GM21515 (cell line): ENCODE results near the gene EXT2.
A peak's percentile ranks its signal among the peaks of the same experiment; 100 is the strongest.

Source experiments
- ATAC-seq: cut with Tn5 transposase; IDR thresholded peaks from one replicate; pipeline ENCODE4 v1.9.1; 2021; ENCODE audit not compliant: unreplicated experiment

The EXT2 gene

DNA sequence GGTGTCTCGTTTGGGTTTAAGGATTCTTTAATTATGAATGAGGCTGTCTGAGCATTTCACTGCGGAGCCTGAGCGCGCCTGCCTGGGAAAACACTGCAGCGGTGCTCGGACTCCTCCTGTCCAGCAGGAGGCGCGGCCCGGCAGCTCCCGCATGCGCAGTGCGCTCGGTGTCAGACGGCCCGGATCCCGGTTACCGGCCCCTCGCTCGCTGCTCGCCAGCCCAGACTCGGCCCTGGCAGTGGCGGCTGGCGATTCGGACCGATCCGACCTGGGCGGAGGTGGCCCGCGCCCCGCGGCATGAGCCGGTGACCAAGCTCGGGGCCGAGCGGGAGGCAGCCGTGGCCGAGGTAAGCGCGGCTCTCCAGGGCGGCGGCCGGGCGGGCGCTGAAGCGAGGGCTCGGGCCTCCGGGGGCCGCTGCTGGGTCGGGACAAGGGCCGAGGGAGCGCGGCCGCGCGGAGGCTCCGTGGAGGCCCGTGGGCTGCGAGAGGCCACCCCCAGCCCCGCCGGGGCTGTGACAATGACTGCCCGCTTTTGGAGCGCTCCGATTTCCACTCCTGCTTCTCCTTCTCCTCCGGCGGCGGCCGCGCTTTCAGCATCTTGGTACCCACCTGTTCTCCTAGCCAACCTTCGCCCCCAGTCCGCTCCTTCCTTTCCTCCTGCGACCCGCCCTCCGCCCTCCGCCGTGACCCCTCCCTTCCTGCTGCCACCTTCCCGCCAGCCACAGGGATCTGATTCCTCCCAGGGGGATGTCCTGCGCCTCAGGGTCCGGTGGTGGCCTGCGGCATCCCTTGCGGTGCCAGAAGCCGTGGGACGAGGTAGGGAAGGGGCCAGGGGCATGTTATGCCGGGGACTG lies at the start of gene EXT2:
Gene EXT2, plus strand, starts transcription at position 173 of the 854 bp plus-strand sequence. CDS start 12,035 bp downstream, outside the sequence.
- peak; percentile 95 for ATAC-seq

DNA sequence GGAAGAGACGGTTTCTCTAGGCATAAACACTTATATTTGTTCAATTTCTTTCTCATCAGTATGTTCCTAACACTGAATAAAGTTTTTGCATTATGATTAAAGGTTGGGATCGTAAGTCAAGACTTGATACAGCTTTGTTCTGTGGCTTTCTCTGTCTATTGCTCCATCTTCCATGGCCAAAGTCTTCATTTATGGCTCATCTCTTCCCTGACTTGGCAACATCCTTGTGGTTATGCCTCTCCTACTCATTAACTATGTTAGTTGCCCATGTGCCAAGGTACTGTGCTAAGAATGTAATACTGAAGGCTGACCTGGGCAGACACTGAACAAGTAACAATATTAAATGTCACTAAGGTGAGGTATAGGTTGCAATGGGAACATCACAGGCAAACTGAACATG lies 49.3 kb upstream of the EXT2 start:
- no peak for ATAC-seq

DNA sequence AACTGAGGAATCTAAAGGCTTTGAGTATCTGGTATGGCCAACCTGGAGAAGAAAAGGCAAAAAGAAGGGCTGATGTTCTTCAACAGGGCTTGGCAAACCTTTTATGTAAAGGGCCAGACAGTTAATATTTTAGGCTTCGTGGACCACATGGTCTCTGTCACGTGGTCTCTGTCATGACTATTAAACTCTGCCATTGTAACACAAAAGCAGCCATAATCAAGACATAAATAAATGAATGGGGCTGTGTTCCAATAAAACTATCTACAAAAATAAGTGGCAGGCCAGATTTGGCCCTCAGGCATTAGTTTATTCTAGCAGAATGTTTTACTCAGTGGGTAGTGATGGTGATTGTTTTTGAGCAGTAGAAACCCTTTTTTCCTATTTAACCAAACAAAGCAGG lies 48.2 kb upstream of the EXT2 start:
- ATAC-seq, result no peak

DNA sequence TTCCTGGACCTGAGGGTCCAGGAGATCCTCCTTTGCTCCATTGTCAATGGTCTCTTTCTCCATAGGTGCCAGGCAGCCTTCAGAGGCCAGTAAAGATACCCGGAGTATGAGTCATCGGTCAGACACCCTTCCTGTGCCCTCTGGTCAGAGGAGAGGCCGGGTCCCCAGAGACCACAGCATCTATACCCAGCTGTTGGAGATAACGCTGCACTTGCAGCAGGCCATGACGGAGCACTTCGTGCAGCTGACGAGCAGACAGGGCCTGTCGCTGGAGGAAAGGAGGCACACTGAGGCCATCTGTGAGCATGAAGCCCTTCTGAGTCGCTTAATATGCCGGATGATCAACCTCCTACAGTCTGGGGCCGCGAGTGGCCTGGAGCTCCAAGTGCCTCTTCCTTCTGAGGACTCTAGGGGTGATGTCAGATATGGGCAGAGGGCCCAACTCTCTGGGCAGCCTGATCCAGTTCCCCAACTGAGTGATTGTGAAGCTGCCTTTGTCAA lies 47.5 kb upstream of the EXT2 start, which contains the start of gene ACCSL:
Gene ACCSL, plus strand, starts transcription at position 51 of the 501 bp plus-strand sequence. Its CDS starts 56 bp downstream, at position 107.
- ATAC-seq, result no peak

DNA sequence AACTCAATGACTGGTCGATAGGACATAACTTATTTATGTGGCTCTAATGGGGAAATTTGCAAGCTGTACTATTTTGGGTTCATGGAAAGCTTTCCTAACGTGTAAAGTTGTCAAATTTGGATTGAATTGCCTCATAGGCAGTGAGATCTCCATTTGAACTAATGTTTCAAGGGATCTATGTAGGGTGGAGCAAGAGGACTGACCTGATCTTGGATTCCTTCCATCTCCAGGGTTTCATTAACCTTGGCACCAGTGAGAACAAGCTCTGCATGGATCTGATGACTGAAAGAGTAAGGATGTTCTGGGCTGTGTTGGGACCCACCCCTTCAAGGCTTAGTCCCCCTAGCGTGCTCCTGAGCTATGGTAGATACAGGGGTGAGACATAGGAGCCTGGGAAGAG lies 45.6 kb upstream of the EXT2 start:
- no peak for ATAC-seq

DNA sequence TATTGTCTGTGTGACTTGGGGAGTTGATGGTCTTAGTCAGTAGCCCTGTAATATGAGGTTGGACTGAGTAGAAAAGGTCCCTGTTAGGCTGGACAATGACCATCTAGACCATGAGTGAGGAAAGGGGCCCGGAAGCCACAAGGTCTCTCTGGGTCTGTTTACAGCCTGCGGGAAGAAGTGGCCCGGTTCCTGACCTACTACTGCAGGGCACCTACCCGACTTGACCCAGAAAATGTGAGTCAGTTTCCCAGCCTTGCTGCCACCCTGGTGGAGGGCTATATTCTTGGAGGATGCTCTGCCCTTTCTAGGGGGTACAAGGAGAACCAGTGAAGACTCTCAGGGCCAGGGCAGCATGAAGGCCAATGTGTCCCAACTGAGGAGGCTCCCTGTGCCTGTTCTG lies 44.3 kb upstream of the EXT2 start:
- ATAC-seq, result no peak

DNA sequence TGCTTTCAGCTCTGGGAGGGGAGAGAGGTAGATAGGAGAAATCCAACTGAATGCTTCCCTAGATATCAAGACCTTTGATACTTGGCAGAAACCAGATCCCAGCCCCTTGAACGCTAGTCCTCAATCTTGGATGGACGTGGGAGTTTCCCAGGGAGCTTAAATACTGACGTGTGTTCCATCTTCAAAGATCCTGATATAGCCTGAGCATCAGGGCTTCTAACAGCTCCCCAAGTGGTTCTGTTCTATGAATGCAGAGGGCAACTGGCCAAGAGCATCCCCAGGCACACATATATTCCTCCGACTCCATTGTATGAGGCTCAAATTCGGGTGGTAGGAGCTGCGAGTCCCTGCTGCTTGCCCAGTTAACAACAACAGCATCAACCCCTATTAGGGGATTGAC lies 38.1 kb upstream of the EXT2 start:
- ATAC-seq, result no peak

DNA sequence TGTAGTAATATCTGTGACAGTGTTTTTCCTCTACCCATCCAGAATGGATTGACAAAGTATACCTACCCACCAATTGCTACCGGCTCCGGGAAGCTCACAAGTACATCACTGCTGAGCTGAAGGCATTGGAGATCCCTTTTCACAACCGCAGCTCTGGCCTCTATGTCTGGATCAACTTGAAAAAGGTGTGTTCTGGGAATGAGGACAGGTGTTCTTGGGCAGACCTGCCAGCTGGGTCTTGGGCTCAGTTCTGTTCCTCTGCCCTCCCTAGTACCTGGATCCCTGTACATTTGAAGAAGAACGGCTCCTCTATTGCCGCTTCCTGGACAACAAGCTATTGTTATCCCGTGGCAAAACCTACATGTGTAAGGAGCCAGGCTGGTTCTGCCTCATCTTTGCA lies 37.2 kb upstream of the EXT2 start:
- no peak for ATAC-seq

DNA sequence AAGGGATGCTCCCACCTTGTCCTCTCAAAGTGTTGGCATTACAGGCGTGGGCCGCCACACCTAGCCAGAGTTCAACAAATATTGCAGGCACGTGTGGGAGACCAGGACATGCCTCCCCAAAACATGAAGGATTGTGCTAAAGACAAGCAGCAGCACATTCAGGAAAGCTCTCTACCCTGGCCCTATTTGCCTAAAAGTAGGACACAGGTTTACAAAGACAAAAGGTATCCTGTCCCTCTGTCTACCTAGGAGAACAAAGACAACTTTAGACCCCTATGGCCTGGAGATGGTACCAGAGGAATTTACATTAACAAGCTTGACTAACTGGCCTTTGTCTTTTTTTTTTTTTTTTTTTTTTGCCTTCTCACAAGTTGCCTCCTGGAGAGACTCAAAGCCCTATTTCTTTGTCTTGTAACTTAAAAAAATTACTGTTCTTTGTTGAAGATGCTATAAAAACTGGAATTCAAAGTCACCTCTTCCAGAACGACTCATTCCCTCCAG lies 30.3 kb upstream of the EXT2 start:
- ATAC-seq, result no peak

DNA sequence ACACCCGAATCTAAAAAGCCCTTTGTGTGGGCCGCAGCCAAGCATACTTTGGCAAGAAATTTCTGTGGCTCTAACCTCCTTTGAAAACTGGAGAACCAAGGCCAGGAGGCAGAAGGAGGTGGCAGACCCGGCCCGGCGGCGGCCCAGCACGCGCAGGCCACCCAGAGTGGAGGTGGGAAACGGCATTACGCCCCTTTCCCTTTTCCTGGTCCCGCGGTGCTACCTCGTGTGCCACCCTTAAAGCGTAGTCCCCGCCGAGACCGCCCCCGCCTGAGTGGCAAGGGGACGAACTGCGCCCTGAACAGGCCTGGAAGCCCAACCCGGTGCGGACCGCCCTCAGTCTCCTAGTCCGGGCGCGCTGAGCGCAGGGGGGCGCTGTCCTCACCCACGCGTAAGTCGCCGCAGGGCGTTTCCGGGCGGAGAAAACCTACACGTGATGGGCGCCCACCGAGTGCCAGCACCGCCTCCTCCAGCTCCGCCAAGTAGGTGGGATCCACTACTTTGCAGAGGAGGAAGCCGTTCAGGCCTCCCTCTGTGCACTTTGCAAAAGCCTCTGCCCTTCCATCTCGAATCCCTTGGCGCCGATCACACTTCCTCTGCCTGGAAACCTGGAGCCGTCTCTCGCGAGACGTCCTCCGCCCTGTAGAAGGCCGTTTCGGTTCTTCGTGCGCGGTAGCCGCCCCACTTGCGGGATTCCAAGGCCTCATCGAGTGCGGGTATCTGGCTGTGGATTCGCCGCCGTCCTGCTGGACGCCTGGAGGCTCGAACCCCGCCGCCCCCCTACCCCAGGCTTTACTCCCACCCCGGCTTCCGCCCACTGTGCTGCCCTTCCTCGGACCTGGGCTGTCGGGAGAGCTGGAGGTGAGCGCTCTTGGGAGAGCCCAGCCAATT lies 29.4 kb upstream of the EXT2 start, which contains the start of gene ACCS:
Gene ACCS, plus strand, starts transcription at position 430 of the 891 bp plus-strand sequence. CDS start 1,358 bp downstream, outside the sequence.
- peak; percentile 94 for ATAC-seq

DNA sequence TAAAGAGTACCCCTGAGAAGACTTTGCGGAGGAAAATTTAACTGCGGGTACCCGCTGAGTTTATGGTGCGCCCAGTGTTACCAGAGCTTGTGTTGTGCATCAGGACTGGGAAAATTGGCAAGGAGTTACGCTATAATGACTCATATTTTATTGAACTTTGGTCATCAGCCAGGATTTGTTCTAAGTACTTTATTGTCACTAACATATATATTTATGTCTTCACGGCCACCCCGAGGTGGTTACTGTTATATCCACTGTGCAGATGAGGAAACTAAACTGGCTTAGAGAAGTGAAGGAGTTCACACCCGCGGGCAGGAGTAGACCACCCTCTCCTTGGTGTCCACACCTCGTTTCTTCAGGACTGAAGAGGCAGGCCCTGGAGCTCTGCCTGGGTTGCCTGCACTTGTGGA lies 28.7 kb upstream of the EXT2 start:
- ATAC-seq, result no peak

DNA sequence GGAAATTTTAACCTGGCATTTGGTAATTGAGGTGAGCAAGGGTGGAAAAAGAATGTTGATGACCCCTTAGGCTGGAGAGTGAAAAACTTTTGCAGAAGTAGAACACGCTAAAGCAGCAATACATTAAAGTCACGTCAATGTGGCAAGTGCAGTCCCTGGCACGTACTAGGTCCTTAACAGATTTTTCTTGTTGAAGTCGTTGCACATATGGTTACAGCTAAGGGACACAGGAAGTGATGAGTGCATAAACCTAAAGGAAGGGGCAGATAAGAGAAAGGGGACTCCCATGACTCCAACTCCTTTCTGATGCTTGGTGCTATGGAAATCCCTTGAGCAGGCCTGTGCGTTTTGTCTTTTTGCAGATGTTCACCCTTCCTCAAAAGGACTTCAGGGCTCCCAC lies 28.2 kb upstream of the EXT2 start:
- ATAC-seq, result no peak

DNA sequence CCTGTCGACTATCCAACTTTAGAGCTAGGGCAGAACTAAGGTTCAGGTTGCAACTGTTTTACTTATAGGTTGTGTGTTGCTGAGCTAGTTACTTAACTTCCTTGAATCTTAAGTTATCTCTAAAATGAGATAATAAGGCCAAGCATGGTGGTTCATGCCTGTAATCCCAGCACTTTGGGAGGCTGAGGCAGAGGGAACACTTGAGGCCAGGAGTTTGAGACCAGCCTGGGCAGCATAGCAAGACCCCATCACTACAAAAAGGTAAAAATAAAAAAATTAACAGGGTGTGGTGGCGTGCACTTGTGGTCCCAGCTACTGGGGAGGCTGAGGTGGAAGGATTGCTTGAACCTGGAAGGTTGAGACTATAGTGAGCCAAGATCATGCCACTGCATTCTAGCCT lies 27.3 kb upstream of the EXT2 start:
- no peak for ATAC-seq

DNA sequence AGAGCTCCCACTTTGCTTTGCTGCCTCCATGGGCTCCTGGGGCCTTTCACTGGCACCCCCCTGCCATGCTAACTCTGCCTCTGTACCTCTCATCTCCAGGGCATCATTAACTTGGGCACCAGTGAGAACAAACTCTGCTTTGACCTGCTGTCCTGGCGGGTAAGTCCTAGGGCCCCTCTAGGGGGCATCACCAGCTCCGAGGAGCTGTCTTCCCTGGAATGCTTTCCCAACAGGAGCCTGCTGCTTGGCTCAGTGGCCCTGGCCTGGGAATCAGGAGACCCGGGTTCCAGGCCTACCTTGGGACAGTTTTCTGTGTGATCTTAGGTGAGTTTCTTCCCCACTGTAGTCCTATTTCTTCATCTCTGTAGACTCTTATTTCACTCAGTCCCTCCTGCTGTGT lies 24.3 kb upstream of the EXT2 start:
- no peak for ATAC-seq

DNA sequence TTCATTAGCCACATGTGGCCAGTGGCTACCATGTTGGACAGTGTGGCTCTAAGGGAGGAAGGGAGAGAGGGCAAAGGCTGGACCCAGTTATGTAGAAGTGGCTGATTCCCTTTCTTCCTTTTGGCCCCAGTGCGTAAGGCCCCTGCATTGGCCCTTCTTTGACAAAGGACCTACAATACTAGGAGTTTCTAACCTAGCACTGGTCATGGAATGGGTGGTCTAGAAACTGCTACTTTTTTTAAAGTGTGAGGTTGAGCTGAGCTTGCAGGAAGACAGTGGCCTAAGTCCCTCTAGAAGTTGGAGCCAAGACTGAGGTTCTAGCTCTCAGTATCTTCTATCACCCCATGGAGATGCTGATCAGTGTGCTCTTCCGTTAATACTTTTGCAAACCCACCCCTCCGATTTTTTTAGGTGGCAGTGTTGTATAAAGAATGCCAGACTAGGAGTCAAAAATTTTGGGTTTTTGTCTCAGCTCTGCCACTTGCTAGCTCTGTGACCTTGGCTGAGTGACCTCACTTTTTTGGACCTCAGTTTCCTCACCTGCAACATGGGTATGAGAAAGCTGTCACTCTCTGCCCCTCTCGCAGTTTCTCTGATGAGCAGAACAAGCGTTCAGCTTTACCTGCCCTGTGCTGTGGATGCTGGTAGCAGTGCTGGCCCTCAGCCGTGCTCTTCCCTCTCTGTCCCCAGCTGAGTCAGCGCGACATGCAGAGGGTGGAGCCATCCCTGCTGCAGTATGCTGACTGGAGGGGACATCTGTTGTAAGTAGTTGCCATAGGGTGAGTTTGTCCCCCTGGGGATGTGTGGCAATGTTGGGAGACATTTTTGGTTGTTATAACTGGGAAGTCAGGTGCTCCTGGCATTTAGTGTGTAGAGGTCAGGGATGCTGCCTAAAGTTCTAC lies 22.5 kb upstream of the EXT2 start:
- no peak for ATAC-seq

DNA sequence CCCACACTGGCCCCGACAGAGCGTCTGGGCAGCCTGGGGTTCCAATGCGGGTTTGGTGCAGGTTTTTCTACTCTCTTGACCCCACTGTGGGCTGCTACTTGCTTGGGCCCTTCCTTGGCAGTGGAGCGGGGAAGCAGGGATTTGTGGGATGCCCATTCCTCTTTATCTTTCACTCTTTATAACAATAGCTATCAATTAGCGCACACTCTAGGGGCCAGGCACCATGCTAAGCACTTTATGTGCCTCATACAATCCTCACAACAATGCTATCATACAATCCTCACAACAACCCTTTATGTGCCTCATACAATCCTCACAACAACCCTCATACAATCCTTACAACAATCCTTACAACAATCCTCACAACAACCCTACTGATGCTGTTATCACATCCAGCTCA lies 16.7 kb upstream of the EXT2 start:
- no peak for ATAC-seq

DNA sequence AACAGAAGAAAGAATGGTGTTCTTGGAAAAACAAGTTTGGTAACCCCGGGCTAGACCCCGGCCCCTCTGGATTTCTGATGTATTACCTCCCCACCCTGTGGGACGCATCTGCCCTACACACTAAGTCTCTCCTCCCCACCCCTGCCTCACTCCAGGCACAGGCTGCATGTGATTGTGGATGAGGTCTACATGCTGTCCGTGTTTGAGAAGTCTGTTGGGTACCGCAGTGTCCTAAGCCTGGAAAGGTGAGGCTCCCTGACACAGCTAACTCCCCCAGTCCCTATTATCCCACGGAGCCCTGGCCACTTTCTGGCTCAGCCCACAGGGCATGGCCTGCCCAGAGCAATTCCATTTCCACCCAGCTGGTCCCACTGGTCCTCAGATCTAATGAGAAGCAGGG lies 16.1 kb upstream of the EXT2 start:
- ATAC-seq, result no peak

DNA sequence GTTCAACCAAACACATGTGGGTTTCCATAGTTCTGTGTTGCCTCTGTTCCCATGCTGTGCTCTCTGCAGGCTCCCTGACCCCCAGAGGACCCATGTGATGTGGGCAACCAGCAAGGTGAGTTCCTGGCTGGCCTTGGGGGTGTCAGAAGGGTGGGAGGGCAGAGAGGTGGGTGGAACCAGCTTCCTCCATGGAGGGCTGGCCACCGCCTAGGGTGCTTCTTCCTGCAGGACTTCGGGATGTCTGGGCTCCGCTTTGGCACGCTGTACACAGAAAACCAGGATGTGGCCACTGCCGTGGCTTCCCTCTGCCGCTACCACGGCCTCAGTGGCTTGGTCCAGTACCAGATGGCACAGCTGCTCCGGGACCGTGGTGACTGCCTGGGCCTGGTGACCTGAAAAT lies 14.5 kb upstream of the EXT2 start:
- no peak for ATAC-seq

DNA sequence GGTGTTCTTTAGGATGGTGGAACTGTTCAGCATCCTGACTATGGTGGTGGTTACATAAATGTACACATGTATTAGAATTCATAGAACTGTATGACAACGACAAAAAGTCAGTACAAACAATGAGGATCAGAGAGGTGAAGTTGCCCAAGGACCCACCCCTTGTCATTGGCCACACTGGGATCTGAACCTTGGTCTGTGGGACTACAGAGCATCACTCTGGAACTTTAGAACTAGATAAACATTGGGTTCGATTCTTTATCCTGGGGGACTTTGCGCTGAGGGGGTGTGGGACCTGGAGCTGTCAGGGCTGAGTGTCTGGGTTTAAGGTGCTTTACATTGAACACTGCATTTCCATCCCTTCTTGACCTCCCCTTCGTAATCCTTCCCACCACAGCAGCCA lies 12.8 kb upstream of the EXT2 start:
- no peak for ATAC-seq

DNA sequence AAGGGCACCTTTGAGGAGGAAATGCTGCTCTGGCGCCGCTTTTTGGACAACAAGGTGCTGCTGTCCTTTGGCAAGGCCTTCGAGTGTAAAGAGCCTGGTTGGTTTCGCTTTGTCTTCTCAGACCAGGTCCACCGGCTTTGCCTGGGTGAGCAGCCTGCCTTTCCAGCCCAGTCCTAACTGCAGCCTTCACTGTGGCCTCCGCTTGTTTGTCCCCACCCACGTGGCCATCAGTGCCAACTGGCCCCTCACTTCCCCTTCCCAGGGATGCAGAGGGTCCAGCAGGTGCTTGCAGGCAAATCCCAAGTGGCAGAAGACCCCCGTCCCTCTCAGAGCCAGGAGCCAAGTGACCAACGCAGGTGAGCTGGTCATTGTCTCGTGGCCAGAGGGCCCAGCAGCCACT lies 12.0 kb upstream of the EXT2 start:
- no peak for ATAC-seq
